HG02759 (cell line): ENCODE results near the gene BCAR1.
"Not testable (repeated sequence)": the region's sequence is repeated elsewhere in the genome, so short reads cannot be mapped to it uniquely, and the experiment has no call there.

Source experiments
- ATAC-seq: cut with Tn5 transposase; IDR thresholded peaks from one replicate; pipeline ENCODE4 v1.9.1; 2021; ENCODE audit warnings: mild to moderate bottlenecking, moderate library complexity; ENCODE audit not compliant: unreplicated experiment

Gene BCAR1

DNA sequence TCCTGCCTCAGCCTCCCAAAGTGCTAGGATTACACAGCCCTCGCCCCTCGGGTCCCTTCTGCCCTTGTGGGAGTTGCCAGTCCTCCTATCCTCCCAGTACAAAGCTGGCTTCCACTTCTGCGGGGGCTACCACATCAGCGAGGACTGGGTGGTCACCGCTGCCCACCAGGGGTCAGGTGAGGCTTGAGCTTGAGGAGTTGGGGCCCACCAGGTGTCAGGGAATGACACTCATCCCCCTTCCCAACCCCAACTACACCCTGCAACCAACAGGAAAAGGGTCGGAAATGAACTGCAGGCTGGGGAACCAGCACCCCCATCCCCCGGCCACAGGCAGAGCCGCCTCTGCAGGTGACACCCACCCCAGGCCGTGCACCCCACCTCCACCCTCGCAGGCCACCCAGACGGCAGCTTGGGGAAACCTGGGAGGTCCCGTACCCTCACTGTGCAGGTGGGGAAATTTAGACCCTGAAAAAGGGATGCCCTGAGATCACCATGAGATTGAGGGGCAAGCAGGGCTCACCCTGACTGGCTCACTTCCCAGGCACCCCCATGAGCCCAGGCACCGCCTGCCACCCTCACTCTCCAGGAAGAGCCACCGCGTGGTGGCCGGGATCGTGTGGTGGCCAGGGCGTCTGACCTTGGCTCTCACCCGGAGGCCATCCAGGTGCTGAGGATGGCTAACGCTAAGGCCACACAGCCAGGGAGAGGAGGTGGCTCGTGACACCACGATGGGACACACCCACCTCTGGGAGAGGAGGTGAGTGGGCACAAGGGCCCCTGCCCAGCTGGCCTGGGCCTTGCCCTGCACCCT is 24.7 kb downstream of the BCAR1 start:
- no peak for ATAC-seq

DNA sequence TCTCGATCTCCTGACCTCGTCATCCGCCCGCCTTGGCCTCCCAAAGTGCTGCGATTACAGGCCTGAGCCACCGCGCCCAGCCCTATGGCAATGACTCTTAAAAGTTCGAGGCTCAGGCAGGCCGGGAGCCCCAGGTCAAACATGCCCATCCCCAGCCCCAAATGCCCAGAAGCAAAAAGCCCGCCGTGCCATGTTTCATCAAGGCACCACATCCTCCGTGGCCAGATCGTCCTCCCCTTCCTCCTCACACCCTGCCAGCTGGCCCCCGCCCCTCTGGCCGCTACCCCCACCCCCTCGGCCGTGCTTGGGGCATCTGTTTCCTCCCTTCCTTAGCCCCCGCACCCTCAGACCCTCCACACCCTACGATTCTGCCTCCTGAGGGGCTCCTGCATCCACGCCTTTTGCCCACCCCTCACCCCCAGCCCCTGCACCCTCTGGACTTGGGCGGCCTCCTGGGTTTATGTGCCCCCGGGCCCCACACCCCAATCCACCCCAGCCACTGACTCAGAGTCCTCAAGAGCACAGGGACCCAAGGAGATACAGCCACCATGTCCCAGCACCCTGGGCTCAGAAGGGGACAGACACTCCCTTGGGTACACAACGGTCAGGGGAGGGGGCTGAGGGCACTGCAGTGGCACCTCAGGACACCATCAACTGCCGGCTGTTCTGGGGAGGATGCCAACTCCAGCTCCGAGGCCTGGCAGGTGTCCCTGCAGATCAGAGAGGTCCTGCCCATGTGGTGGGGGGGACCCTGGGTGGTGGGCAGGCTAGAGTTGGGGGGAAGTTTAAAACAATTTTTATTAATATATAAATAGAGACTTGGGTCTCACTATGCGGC is 25.5 kb downstream of the BCAR1 start:
- ATAC-seq, result no peak

DNA sequence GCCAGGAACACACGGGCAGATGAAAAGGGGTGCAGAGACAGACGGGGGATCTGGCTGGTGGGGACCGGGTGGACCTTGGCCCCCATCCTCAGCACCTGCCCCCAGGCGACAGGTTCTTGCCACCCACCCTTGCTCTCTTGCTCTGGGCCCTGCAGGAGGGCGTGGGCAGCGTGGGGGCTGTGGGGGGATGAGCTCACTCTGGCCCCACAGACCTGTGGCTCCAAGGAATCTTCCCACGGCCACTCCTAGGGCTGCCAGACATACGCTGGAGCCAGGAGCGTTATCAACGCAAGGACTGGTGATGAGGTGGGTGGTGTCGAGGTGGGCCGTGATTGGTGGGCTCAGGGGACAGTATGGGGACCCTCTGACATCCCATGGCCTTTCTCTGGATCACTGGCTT is 26.3 kb downstream of the BCAR1 start:
- ATAC-seq, result no peak

DNA sequence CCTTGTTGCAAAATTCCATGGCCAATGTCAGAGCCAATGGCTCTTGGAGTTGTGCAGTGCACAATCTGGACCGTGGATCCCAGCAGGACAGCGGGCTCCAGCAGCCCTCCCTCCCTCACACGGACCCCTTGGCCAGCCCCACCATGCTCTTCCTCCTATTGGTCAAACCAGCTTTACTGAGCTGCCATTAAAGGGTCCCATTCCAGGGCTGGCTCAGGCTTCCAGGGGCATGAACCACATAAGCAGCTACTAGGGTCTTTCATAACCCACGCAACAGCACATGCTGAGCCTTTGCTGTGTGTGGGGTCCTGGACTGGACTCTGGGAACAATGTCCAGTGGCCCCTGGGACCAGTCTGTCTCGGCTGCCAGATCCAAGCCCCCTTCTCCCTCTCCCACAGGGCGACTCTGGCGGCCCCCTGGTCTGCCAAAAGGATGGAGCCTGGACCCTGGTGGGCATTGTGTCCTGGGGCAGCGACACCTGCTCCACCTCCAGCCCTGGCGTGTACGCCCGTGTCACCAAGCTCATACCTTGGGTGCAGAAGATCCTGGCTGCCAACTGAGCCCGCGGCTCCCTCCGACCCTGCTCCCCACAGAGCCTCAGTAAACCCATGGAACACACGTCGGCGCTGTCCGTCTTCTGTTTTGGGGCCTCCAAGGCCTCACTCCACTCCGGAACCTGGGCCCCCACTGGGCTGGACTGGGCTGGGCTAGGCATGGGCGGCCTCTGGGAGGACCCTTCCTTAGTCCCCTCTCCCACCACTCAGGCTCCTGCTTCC is 26.9 kb downstream of the BCAR1 start:
- no peak for ATAC-seq

DNA sequence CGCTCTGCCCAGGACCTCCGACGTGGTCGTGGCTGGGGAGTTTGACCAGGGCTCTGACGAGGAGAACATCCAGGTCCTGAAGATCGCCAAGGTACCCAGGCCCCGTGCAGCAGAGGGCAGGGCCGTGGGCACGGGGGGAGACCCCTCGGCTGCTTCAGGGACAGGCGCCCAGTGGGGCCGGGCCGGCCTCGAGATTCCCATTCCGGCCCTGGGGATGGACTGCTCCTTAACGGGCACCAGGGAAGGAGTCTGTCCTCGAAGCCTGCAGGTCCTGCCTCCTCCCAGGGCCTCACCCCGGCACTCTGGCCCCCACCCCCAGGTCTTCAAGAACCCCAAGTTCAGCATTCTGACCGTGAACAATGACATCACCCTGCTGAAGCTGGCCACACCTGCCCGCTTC is 28.3 kb downstream of the BCAR1 start:
- not testable (repeated sequence) for ATAC-seq

DNA sequence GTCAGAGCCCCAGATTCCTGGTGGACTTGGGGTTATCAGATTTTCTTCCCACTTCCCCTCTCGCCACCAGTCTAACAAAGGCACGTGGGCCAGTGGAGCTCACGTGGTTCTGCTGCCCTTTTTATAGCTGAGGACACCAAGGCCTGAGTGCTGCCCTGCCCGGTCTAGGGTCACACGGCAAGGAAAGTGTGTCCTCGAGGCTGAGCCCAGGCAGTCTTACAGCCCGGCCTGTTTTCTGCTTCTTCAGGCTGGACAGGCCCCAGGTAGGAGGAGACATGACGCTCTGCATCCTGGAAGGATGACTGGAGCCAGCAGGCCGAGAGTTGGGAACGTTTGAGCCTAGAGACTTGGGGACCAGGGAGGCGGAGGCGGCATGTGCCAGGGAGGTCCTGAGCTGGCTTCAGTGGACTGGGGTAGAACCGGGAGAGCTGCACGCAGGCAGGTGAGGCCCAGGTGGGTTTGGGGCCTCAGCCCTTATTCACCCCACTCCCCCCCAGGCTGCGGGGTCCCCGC is 29.1 kb downstream of the BCAR1 start:
- ATAC-seq, result no peak

DNA sequence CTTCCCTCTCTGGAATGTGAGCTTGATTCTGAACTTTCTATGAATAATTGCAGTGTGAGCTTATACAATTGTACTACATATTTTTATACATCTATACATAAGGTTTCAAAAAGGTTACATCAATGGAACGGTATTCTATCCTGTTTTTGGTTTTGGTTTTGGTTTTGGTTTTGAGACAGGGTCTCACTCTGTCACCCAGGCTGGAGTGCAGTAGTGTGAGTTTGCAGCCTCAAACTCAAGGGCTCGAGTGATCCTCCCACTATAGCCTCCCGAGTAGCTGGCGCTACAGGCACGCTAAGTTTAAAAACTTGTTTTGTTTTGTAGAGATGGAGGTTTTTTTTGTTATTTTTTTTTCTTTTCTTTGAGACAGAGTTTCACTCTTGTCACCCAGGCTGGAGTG is 31.6 kb downstream of the BCAR1 start:
- ATAC-seq, result no peak

DNA sequence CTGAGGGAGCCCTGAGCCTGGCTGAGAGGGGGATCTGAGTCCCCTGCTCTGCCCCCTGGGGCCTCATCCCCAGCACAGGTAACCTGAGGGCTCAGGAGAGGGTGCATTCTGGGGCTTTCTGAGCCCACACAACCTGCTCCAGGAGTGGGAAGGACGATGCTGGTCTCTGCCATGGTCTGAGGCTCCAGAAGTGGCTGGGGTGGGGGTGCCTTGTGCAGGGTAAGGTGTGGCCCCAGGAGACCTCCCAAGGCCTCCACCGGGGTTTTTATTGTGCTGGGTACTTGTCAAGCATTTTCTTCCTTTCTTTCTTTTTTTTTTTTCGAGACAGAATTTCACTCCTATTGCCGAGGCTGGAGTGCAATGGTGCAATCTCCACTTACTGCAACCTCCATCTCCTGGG is 32.3 kb downstream of the BCAR1 start:
- ATAC-seq, result no peak

DNA sequence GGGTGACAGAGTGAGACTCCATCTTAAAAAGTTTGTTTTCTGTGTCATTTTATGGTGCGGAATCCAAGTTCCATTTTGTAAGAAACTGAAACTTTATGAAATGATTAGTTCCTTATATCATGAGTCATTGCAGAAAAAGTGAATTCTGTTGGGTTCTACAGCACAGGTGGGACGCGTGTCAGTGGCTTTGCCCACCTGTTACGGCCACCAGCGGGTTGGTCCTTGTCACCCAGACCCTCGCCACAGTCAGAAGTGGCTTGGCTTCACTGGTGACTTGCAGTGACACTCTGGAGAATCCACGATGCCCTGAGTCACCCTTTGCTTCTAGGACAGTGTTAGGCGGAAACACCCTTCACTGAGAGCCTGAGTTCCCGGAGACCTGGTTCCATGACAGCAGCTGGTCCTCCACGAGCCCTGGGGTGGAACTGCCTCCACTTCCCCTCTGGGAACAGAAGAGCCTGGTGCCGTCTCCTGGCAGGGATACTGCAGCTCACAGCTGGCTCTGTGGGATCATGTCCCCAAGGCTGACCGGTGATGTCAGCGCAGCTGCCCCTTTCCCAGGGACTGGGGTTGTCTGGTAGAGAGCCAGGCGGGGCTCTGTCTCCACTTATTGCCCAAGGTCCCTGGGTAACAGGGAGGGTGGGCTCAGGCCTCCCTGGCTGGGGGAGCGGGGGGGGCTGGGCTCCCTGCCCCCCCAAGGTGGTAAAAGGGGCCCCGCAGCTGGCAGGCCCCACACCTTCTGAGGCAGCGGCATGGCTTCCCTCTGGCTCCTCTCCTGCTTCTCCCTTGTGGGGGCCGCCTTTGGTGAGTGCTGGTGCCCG is 33.0 kb downstream of the BCAR1 start, which contains the start of gene CTRB1:
Gene CTRB1, plus strand, starts transcription at position 733 of the 821 bp plus-strand sequence. Its CDS starts 20 bp downstream, at position 753.
- peak; percentile 71 for ATAC-seq

DNA sequence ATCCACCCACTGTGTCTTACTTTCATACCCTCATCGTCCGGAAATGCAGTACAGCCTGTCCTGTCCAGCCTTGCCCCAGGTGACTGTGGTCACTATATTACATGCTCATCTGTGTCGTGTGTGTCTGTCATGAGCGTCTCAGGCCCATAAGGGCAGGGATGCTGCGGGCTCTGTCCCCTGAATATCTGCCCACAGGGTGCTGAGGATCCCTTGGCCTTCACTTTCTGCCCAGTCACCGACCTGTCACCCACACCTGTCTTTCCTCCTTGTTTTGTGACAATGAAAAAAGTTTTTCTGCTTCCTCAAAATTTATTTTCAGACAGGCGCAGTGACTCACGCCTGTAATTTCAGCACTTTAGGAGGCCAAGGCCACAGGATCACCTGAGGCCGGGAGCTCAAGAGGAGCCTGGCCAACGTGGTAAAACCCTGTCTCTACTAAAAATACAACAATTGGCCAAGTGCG is 34.0 kb downstream of the BCAR1 start:
- ATAC-seq, result no peak

DNA sequence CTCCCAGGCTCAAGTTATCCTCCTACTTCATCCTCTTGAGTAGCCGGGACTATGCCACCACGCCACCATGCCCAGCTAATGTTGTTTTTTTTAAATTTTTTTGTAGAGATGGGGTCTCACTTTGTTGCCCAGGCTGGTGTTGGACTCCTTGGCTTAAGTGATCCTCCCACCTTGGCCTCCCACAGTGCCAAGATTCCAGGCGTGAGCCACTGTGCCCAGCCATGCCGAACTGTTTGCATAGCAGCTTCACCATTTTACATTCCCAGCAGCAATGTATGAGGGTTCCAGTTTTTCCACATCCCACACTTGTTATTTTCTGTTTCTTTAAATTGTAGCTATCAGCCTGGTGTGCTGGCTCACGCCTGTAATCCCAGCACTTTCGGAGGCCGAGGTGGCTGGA is 34.8 kb downstream of the BCAR1 start:
- ATAC-seq, result no peak

DNA sequence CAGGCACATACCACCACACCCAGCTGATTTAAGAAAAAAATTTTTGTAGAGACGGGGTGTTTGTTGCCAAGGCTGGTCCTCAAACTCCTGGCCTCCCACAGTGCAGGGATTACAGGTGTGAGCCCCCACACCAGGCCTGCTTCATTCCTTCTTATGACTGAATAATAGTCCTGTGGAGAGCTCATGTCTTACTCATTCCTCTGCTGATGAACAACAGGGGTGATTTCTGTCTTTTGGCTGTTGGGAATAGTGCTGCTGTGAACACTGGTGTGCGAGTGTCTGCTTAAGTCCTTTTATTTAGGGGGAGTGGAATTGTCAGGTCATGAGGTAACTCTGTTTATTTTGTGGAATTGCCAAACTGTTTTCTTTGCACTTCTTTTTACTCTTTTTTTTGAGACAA is 35.3 kb downstream of the BCAR1 start:
- ATAC-seq, result no peak

DNA sequence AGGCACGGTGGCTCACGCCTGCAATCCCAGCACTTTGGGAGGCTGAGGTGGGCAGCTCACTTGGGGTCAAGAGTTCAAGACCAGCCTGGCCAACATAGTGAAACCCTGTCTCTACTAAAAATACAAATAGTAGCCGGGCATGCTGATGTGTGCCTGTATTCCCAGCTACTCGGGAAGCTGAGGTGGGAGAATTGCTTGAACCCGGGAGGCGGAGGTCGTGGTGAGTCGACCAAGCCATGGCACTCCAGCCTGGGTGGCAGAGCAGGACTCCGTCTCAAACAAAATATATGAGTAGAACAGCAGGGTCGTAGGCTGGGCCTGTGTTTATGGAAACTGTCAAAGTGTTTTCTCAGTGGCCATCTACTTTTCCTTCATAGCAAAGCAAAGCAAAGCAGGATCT is 40.1 kb downstream of the BCAR1 start:
- not testable (repeated sequence) for ATAC-seq

DNA sequence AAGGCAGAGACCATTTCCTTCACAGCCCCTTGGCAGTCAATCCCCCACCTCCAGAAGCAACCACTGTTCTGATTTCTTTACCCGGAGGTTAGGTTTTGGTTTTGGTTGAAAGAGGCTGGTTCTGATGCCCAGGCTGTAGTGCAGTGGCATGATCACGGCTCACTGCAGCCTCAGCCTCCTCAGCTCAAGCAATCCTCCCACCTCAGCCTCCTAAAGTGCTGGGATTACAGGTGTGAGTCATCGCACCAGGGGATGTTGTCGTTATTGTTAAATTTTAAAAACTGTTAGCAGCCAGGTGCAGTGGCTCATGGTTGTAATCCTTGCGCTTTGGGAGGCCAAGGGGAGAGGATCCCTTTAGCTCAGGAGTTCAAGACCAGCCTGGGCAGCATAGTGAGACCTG is 41.5 kb downstream of the BCAR1 start:
- ATAC-seq, result no peak

DNA sequence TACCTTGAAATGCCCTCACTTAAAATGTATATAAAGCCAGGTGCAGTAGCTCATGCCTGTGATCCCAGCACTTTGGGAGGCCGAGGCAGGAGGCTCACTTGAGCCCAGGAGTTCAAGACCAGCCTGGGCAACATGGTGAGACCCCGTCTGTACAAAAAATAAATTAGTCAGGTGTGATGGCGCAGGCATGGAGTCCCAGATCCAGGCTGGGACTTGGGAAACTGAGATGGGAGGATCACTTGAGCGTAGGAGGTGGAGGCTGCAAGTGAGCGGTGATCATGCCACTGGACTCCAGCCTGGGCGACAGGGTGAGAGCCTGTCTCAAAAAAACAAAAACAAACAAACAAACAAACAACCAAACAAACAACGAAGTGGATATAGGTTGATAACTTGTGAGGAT is 41.9 kb downstream of the BCAR1 start:
- not testable (repeated sequence) for ATAC-seq

DNA sequence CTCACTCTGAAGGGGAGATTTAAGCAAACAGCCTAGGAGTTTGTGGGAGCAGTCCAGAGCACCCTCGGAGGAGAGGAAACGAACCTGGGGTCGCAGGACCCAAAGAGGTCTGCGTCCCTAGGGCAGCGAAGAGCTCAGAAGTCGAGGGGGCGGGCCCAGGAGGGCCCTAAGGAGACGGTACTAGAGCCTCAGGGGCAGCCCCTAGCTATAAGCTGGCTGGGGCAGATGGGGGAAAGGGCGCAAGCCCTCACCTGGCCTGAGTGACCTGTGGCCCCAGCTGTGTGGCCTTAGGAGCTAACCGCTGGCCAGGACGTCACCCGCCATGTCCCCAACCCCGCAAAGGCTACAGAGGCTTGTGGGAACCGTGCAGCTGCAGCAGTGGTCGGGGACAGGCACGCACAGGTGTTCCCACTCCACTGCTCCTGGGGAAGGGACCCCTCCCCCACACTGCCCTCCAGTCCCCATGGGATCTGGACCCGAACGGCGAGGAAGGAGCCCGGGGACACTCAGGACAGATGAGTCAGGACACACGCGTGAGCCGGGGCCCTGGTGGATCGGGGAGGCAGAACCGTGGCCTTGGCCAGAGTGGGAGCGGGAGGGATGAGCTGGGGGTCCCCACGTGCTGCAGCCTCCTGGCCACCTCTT is 42.4 kb downstream of the BCAR1 start:
- ATAC-seq, result no peak

DNA sequence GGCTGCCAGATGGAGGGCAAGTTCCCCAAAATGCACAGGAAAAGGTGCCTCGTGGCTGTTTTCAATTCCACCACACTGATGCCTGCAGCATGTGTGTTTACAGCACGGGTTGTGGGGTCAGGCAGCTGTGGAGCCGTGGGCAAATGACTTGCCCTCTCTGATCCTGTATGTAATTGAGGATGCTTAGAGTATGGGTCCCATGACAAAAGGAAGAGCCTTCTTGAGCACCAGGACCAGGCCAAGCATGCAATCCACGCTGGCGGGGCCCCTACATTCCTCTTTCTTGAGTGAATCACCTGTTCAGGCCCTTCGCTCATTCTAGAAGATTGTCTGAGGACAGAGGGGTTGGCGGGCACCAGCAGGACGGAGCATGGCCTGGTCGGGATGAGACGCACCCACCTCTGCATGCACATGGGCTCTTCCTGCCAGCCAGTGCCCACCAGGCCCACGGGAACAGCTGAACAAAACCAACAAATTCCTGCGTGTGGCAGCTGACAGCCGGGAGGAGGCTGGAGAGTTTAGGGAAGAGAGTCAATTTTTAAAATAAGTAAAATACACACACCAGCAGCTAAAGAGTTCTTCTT is 43.1 kb downstream of the BCAR1 start:
- ATAC-seq, result no peak

DNA sequence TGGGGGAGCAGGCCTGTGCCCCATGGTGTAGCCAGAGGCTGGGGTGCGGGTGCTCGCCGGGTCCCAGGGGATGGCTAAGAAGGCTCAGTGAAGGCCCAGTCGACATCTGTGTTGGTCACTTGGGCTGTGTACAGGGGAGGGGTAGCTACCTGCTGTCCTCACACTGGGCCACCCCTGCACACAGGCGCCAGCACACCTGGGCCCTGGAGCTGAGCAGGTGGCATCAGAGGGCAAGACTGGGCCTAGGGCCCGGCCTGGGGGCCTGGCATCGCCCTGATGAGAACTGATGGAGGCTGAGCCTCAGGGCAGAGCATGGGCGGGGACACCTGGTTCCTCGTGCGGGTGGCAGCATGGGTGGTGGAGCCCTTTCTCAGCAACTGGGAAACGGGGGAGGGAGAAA is 43.6 kb downstream of the BCAR1 start:
- no peak for ATAC-seq

DNA sequence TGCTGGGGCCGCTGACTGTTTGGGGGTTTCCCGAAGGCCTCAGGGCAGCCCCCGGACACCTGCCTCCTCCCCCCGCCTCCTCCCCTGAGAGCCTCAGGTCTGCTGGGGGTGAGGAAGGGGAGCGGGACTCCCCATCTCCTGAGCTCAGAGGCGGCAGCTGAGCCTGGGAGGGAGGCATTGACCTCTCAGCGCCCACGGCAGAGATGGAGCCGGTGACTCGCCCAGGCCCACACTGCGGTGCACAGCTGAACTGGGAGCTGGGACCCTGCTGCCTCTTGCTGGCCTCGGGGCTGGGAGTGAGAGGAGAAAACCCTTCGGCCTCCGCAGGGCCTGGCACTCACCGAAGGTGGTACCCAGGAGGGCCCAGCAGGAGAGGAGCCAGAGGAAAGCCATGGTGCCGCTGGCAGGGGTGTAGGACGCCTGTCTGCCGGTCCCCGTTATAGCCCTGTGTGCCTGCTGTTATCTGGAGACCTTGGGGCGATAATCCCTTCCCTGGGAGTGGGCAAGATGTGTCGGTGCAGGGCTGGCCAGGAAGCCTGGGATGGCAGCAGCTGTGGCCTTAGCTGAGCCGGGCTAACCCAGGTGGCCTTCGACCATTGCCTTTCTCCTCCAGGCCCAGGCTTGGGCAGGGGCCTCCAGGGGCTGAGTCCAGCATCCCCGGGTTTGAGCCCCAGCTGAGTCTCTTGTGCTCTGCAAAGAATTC is 44.5 kb downstream of the BCAR1 start, which contains the start of gene CTRB2:
Gene CTRB2, minus strand, starts transcription at position 413 of the 703 bp plus-strand sequence. Its CDS starts 20 bp downstream, at position 393.
- no peak for ATAC-seq
